C4-2B (cell line): ENCODE results near the gene NLGN3.

Source experiments
- H3K27ac ChIP-seq: fragments of 450-650 bp; 2 replicates; pipeline ENCODE4 v1.5.1; 2017
- CTCF ChIP-seq: fragments of 450-650 bp; conservative IDR thresholded peaks from 2 replicates; pipeline ENCODE4 v1.5.1; 2017; ENCODE audit warnings: mild to moderate bottlenecking
- ZFX ChIP-seq: fragments of 450-650 bp; IDR thresholded peaks from 2 replicates; pipeline ENCODE4 v1.6.1; 2017

Gene NLGN3

DNA sequence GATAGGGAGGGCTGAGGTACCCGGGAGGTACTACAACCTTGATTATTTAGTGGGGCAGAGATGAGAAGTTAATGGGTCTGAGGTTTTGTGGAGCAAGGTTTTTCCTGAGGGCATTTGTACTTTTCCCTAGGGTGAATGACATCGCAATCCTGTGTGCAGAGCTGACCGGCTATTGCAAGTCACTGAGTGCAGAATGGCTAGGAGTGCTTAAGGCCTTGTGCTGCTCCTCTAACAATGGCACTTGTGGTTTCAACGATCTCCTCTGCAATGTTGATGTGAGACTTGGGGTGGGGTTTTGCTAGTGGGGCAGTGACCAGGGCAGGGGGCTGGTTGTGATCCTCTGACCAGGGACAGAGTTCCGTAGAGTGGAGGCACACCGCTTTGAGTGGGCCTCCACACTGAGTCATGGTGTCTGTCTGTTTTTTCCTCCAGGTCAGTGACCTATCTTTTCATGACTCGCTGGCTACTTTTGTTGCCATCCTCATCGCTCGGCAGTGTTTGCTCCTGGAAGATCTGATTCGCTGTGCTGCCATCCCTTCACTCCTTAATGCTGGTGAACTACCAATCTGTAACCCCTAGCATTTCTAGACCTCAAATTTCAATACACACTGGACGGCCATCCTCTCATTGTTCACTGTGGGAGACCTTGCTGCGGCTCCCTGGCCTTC lies 16.3 kb upstream of the NLGN3 start:
- no peak overlapping the region for H3K27ac ChIP-seq

DNA sequence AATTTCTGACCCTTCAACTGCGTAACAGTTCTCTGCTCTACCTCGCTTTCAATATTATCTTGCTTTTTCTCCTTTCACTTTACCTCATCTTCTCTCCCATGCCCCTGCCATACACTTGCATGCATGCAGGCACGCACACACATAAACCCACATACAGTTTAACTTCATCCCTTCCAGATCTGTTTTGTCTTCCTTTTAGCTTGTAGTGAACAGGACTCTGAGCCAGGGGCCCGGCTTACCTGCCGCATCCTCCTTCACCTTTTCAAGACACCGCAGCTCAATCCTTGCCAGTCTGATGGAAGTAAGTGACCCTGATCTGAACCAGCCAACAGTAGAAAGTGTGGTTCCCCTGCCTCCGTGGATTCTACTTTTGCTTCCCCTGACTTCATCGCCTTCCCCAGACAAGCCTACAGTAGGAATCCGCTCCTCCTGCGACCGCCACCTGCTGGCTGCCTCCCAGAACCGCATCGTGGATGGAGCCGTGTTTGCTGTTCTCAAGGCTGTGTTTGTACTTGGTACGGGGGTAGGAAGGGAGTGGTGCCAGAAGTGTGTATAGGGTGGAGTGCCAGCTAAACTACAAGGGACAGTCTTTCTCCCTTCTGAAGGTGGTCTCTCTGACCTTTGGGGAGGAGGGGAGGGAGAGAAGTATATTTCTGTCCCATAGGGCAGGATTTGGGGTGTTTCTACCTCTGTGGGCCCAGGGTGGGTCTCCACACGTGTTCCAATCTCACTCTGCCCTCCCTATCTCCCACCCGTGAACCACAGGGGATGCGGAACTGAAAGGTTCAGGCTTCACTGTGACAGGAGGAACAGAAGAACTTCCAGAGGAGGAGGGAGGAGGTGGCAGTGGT lies 15.5 kb upstream of the NLGN3 start:
- no peak overlapping the region for H3K27ac ChIP-seq
- TF ChIP-seq ZFX (no peak), CTCF (peak; percentile 82)

More for the DNA sequence above, 16.3 kb upstream of the NLGN3 start:
- TF ChIP-seq ZFX (no peak), CTCF (no peak)

DNA sequence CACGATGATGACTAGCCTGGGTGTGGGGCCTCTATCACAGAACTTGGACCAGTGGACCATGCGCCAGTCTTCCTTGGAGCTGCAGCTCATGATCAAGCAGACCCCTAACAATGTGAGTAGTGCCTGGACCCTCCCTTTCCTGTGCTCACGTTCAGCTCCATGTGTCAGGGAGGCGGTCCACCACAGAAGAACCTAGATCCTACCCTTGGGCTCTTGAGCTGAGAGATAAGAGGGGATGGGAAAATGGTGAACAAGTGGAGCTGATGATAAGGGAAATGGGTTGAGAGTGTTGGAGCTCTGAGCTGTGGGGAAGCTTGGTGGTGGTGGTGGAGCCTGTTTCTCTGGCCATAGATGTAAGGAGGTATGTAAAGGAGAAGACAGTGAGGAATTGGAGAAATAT lies 13.1 kb upstream of the NLGN3 start:
- TF ChIP-seq CTCF (no peak), ZFX (no peak)

GRCh38 chrX:71140440-71140839 lies 4.2 kb upstream of the NLGN3 start:
- no peak for TF ChIP-seq ZFX
- no peak for TF ChIP-seq CTCF
- H3K27ac ChIP-seq: no peak overlapping the region

More for the DNA sequence above, 13.1 kb upstream of the NLGN3 start:
- H3K27ac ChIP-seq: no peak overlapping the region

GRCh38 chrX:71143508-71143907 lies 1.1 kb upstream of the NLGN3 start:
- TF ChIP-seq ZFX: no peak
- TF ChIP-seq CTCF: no peak

DNA sequence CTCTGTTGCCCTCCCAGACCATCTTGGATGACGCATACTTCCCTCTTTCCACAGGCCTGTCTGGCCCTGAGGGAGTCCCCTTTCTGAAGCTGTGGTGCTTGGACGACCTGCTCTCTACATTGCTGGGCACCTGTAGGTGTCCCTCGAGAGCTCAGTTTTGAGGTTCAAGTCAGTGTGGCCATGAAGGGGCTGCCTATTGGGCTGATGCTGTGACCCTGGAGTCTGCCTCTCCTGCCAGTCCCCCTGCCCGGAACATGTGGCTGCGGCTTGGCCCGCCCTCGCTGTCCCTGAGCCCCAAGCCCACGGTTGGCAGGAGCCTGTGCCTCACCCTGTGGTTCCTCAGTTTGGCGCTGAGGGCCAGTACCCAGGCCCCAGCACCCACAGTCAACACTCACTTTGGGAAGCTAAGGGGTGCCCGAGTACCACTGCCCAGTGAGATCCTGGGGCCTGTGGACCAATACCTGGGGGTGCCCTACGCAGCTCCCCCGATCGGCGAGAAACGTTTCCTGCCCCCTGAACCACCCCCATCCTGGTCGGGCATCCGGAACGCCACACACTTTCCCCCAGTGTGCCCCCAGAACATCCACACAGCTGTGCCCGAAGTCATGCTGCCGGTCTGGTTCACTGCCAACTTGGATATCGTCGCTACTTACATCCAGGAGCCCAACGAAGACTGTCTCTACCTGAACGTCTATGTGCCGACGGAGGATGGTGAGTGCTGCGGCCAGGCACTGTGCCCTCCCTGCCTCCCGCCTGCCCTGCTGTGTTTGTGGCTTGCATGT lies 3.0 kb downstream of the NLGN3 start:
- TF ChIP-seq CTCF: no peak
- TF ChIP-seq ZFX: no peak
- no peak overlapping the region for H3K27ac ChIP-seq

More at GRCh38 chrX:71143508-71143907, 1.1 kb upstream of the NLGN3 start:
- H3K27ac ChIP-seq: peak overlapping the region; percentile 8; the same call in 1 of the 2 replicates

GRCh38 chrX:71148278-71148663 lies 3.6 kb downstream of the NLGN3 start:
- TF ChIP-seq ZFX (no peak), CTCF (no peak)
- H3K27ac ChIP-seq: no peak overlapping the region
